HepG2 (cell line): ENCODE results near the gene DPF1. TPM values are rescaled to one million over a fixed set of nuclear protein-coding genes. Genes with fewer than 3 reads are reported as not detected.

Experiments
- BCLAF1 ChIP-seq: fragments of 450-650 bp; IDR thresholded peaks from 2 replicates; pipeline ENCODE4 v1.6.1; 2017; ENCODE audit warnings: mild to moderate bottlenecking
- GMEB1 ChIP-seq: sonication (generic); formaldehyde crosslinking; IDR thresholded peaks from 2 replicates; pipeline ENCODE4 v1.5.1; 2020; ENCODE audit warnings: missing genetic modification reagents, mild to moderate bottlenecking, borderline replicate concordance
- GZF1 ChIP-seq: sonication (generic); formaldehyde crosslinking; IDR thresholded peaks from 2 replicates; pipeline ENCODE4 v1.5.1; 2020; ENCODE audit warnings: mild to moderate bottlenecking, missing genetic modification reagents
- NR3C1 ChIP-seq: sonication (generic); formaldehyde crosslinking; IDR thresholded peaks from 2 replicates; pipeline ENCODE4 v1.4.0; 2020; ENCODE audit warnings: missing genetic modification reagents
- SMYD3 ChIP-seq: sonication (generic); formaldehyde crosslinking; IDR thresholded peaks from 2 replicates; pipeline ENCODE4 v1.8.1; 2023; ENCODE audit warnings: mild to moderate bottlenecking, missing genetic modification reagents
- THAP9 ChIP-seq: sonication (generic); formaldehyde crosslinking; IDR thresholded peaks from 2 replicates; pipeline ENCODE4; 2020; ENCODE audit warnings: missing genetic modification reagents, mild to moderate bottlenecking, borderline replicate concordance
- ZBTB37 ChIP-seq: sonication (generic); formaldehyde crosslinking; IDR thresholded peaks from 2 replicates; pipeline ENCODE4 v1.4.0; 2020; ENCODE audit warnings: mild to moderate bottlenecking, missing genetic modification reagents
- ZNF446 ChIP-seq: sonication (generic); formaldehyde crosslinking; IDR thresholded peaks from 2 replicates; pipeline ENCODE4 v1.5.0; 2020; ENCODE audit warnings: mild to moderate bottlenecking, missing genetic modification reagents
- ZNF800 ChIP-seq: sonication (generic); formaldehyde crosslinking; IDR thresholded peaks from 2 replicates; pipeline ENCODE4 v1.4.0; 2020; ENCODE audit warnings: missing genetic modification reagents
- ZNF883 ChIP-seq: sonication (generic); formaldehyde crosslinking; IDR thresholded peaks from 2 replicates; pipeline ENCODE4 v1.5.1; 2020; ENCODE audit warnings: mild to moderate bottlenecking, missing genetic modification reagents; ENCODE audit errors: not compliant biosample characterization
- polyA plus RNA-seq, 8 experiments: library from polyadenylated mRNA; depleted of rRNA in 3 of 8; stranded (reverse) in 7 of 8; unstranded in 1 of 8; fragments of >200 nt; fragmentation: Illumina TruSeq in 4 of 8; extraction: Trizol in 4 of 8; gene quantifications; 2 replicates each; pipeline versions ENCODE4 v1.2.1 to v1.2.3, GENCODE V29; 2011 to 2016; ENCODE audit warnings: low read depth in 4 of 8, missing spikeins in 1 of 8, mixed read lengths in 1 of 8; ENCODE audit not compliant: insufficient read depth in 1 of 8
- total RNA-seq, 5 experiments: library from RNA; depleted of rRNA; stranded (reverse); fragments of >200 nt; fragmentation: Illumina TruSeq; extraction: Trizol; gene quantifications; 2 replicates each; pipeline ENCODE4 v1.2.3, GENCODE V29; 2016; ENCODE audit warnings: low read depth in 1 of 5
- TF ChIP-seq, protein P1 (sequence below): sonication (generic); formaldehyde crosslinking; IDR thresholded peaks from 2 replicates; pipeline ENCODE4 v1.5.0; 2020; ENCODE audit warnings: missing genetic modification reagents

The DPF1 gene
- total and polyA plus RNA-seq, 2 of the 13 experiments (the other 11 are each of a cell fraction or from before 2014, with no cell fraction given): 1.0 to 3.2 TPM

DNA sequence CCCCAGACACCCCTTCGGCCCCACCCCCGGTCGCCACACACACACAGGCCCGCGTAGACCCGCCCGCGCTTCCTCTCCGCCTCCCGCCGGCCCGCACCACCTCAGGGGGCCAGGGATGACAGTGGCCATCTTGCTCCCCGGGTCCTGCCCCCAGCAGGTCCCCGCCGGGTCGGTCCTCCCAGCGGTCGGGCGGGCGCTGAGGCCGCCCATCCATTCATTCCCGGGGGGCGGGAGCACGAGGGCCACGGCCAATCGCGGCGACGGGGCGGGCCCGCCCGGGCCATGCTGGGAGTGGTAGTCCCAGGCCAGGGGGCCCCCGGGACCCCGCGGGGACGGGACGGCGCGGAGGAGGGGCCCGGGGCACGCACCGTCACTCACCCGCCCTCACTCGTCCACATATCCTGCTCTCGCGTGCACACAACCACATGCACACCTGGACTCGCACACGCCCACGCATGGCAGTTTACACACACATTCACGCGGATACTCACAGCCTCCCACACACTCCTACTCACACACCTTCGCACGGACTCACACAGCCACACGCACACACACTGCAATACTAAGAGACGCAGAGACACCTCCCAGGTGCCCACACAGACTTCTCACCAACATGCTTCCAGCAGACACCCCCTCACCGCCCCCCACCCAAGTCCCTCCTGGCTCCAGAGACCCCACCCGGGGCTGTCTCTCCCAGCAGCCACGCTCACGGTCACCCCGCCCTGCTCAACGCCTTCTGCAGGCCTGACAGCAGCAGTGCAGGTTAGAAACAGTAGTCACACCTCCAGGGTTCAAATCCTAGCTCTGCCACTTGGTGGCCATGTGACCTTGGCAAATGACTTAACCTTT lies at the start of gene DPF1 (continued):
- TF ChIP-seq ZNF800 (CRISPR knock-in tag): no peak
- no peak for TF ChIP-seq ZBTB37 (CRISPR knock-in tag)
- no peak for TF ChIP-seq NR3C1 (CRISPR knock-in tag)
- TF ChIP-seq SMYD3 (CRISPR knock-in tag): no peak
- no peak for TF ChIP-seq ZNF446
- peak; percentile 36; the same call in 1 of the 2 replicates for TF ChIP-seq THAP9 (CRISPR knock-in tag)
- no peak for TF ChIP-seq ZNF883 (CRISPR knock-in tag)
- TF ChIP-seq GZF1 (CRISPR knock-in tag): no peak
- TF ChIP-seq, protein P1, sequence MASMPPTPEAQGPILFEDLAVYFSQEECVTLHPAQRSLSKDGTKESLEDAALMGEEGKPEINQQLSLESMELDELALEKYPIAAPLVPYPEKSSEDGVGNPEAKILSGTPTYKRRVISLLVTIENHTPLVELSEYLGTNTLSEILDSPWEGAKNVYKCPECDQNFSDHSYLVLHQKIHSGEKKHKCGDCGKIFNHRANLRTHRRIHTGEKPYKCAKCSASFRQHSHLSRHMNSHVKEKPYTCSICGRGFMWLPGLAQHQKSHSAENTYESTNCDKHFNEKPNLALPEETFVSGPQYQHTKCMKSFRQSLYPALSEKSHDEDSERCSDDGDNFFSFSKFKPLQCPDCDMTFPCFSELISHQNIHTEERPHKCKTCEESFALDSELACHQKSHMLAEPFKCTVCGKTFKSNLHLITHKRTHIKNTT (CRISPR knock-in tag): no peak
- TF ChIP-seq GMEB1: peak; percentile 81
- no peak for TF ChIP-seq BCLAF1
